ENCODE results near the gene BMPR1A.
"Not testable (repeated sequence)": the region's sequence is repeated elsewhere in the genome, so short reads cannot be mapped to it uniquely, and the experiment has no call there.

BMPR1A gene

DNA sequence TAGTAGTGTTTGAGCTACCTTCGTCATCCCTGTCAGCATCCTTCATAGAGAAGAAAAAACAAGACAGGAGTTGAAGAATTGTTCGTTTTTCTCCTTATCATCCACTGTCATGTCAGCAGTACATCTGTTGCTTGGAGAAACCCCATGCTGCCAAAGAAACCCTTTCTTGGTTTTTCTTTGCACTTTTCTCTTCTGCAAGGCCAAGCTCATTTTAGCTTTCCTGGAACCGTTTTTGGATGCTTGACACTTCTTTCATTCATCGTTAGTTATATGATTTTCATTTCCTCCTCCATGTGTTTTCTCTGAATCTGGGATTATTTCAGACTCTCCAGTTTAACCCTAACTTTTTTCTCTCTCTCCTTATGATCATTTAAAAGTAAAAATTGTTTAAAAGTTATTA lies 142.1 kb downstream of the BMPR1A start:
- no peak for DNase-seq

DNA sequence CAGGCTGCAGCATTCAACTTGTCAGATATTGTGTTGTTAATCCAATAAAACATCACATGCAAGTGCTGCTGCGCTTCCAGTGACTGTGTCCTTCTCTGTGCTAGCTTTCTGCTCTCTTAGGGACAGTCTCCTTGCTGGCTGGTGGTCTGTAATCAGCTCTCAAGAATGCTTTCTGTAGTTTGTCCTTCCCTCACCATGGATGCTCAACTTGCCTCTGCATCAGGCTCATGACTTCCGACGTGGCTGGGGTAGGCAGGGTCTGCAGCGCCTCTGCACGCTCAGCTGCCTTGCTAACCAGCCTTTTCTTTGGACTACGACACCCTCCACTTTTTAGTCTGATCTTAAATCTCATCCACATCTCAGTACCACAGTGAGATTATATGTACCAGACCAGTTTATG lies 142.7 kb downstream of the BMPR1A start:
- no peak for DNase-seq

DNA sequence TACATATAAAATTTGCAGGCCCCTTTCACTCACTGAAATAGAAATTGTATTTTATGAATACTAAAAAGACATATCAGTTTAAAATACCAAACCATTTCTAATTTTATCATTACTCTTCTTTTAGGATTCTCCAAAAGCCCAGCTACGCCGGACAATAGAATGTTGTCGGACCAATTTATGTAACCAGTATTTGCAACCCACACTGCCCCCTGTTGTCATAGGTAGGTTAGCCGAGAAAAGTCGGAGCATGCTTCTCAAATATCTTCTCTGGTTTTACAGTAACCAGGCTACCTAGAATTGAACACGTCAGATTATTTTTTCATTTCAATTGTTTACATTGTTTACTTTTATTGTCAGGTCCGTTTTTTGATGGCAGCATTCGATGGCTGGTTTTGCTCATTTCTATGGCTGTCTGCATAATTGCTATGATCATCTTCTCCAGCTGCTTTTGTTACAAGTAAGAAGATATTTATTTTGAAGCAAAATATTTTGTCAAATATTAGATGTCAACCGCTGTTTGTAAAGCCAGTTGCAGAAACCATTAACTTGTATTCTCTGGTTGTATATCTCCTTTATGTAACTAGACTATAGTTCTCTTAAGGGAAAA lies 143.4 kb downstream of the BMPR1A start:
- DNase-seq: peak; percentile 18

DNA sequence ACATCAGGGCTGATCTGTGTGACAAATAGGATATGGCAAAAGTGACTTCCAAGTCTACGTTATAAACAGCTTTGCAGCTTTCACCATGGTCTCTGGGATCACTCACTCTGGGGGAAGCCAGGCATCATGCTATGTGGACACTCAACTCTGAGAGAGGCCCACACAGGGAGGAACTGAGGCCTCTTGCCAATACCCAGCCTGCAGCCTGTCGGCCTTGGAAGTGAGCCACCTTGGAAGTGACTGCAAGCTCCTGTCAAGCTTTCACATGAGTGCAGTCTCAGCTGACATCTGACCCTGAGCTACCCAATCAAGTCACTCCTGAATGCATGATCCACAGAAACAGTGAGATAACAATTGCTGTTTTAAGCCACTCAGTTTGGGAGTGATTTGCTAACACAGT lies 144.5 kb downstream of the BMPR1A start:
- DNase-seq: no peak

DNA sequence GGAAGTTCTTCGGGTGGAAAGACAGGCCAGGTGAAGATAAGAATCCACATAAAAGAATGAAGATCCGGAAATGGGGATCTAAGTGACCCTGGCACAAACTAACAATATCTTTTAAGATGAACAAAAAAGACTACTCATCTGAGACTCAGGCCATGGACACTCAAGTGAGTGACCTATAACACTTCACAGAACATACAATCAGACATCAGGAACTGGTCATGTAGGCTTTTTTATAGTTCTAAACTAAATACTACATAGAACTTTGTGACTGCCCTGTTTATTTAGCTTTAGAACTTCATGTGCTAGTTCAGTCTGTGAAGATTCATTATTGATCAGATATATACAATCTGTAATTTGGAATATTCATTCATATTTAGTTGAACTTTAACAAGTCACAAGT lies 148.2 kb downstream of the BMPR1A start:
- no peak for DNase-seq

DNA sequence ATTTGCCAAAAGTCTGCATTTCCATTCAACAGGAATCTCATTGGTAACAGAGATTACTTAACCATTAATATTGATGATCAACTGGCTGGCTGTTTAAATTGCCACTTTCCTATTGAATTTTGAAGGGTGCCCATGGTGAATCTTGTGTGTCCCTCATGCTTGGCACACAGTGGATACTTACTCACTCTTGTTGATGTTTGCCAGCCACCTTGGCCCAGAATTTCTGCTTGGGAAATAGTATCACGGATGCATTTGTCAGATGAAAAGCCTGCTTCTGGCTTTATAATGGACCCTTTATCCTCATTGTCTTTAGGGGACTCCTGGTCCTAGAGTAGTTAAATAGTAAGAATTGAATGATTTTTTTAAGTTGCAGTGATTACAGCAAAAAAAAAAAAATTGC lies 149.0 kb downstream of the BMPR1A start:
- no peak for DNase-seq

DNA sequence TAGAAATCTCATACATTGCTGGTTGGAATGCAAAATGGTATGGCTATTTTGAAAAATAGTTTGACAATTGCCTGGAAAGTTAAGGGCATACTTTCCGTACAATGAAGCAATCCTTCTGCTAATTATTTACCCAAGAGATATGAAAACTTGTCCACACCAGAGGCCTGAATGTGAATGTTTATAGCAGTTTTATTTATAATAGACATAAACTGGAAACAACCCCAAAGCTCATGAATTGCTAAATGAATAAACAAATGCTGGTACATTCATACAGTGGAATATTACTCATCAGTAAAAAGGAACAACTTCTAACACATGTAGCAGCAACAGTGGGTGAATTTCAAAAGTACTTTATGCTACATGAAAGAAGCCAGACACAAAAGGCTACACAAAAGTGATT lies 158.3 kb downstream of the BMPR1A start:
- DNase-seq: no peak

DNA sequence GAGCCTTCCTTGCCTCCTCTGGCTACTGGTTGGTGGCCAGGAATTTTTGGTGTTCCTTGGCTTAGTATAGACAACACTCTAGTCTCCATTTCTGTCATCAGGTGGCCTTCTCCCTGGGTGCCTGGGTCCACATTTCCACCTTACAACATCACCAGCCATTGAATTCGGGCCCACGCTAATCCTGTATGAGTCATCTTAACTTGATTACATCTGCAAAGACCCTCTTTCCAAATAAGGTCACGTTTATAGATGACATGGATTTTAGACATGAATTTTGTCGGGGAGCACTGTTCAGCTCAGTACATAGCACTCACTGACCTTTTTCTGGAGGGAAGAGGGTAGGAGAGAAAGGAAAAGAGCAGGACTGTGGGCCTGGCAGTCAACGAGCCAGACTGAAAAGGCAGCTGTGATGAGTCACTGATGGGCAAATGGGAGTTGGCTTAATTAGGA lies 161.6 kb downstream of the BMPR1A start:
- DNase-seq: no peak

DNA sequence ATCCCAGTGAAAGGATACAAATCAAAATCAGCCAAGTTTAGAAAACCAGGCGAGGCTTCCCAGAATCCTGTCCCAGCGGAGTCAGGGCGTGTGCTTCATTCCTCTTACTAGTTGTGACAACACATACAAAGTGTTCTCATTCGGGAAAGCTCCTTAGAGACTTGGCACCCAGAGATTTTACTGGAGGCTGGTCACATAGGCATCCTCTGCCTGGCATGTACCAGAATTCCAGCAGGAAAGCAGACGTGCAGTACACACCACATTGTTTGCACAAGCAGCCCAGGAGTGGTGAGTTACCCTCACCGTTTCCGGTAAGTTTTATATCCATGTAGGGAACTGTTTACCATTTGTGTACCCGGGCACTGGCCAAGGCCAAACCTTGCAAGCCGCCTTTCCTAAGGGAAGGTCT lies 166.1 kb downstream of the BMPR1A start:
- no peak for DNase-seq

DNA sequence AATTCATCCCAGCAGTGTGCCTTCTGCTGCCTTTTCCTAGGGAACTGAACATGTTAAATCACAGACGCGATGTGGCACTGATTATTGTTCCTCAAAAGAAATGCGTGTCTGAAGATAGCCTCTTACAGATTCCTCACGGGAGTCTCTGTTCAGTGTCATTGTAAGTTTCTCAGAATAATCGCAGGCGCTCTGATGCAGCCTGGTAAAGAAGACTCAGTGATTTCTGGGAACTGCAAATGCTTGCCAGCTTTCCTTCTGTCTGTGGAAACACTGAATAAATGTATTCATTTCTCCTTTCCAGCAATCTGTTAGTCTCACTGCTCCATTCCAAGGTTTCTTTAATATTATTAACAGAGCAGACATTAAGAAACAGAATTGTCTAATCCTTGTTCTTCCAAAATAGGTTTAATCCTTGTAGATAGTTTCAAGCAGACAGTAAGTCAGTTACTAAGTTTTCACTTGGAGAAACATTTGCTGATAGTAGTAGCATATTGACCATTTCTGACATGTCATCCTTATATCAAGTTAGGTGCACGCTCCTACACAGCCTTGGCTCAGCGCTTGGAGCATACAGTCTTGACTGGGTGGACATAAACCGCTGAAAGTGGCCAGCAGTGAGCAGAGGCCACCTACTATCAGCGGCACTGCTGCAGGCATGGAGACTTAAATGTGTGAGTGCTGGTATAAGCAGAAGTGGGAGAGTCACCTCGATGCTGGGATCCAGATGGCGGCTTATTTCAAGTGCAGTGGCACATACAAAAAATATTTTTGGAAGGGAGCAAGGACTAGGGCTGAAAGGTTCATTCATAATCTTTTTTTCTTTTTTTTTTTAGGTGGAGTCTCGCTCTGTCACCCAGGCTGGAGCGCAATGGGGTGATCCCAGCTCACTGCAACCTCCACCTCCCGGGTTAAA lies 173.3 kb downstream of the BMPR1A start:
- no peak for DNase-seq

DNA sequence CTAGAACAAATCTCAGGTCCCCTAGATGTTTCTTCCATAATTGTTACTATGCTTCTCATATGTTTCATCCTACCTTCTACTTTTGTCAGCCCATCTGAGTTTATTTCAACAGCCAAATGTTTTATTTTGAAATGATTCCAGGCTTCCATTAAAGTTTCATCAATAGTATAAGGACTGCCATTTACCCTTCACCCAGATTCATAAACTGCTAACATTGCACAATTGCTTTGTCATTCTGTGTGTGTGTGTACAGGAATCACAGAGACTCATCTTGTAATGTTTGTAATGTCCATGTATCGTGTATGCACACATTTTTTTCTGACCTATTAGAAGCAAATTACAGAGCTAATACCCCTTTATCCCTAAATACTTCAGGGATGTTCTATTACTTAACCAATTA lies 175.5 kb downstream of the BMPR1A start:
- no peak for DNase-seq

DNA sequence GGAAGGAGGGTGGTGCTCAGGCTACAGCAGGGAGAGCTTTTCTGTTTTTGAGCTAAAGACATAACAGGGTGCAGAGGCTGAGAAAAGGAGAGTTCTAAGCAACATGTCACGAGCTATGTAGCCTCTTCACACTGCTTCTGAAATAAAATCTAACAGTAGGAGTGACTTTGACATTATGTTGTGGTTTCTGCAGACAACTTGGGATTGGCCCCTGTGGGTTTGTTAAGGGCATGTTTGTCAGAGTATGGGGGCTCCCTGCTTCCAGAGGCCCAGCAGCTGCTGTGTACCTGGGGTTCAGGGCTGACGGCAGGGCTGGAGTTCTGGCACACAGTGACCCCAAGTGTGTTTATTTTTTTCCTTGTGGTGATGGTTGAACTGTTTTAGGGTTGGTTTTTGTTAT lies 176.3 kb downstream of the BMPR1A start:
- DNase-seq: no peak

DNA sequence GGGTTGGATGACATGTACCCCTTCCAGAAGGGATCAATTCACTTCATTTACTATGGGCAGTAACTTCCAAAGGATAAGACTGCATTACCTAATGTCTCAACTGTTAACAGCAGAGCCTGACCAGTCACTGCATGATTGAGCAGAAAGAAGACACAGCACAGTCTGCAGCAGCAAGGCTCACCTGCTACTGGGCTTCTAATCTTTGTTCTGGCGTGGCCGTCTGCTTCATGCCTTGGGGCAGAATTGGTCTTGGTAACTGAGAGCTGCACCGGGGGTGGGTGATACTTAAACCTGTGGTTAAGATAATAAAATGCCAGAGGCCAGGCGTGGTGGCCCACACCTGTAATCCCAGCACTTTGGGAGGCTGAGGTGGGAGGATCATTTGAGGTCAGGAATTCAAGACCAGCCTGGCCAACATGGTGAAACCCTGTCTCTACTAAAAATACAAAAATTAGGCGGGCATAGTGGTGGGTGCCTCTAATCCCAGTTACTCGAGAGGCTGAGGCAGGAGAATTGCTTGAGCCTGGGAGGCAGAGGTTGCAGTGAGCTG lies 177.8 kb downstream of the BMPR1A start:
- not testable (repeated sequence) for DNase-seq

DNA sequence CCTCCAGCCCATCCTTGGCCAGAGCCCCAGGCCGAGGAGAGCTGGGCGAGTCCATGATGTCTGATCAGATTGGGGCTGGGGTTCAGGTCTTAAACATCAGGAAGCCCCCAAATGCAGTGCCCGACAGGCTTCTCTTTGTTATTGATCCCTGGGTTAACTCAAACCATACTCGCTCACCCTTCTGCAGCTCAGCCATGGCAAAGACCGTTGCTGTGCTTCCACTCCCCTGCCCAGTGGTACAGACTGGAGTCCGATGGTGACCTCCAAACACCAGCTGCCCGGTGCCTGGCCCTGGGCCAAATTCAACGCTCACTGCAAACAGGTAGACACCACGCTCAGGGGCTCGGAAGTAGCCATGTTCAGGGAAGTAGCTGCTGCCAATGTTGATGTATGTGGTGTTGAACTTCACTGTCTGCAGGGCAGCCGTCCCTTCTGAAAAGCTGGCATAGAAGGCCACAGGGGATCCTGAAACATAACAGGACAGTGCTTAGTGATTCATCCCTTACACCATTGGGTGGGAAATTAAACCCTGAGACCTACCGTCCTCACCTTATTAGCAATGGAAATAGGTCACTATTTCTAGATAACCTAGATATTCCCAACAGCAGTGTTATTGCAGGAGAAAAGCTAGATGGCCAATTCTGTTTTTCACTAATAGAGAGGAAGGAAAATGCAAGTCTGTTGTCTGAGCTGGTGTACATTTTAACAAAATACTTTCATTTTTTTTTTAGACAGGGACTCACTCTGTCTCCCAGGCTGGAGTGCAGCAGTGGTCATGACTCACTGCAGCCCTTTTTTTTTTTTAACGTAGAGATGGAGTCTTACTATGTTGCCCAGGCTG lies 180.5 kb downstream of the BMPR1A start:
- no peak for DNase-seq

DNA sequence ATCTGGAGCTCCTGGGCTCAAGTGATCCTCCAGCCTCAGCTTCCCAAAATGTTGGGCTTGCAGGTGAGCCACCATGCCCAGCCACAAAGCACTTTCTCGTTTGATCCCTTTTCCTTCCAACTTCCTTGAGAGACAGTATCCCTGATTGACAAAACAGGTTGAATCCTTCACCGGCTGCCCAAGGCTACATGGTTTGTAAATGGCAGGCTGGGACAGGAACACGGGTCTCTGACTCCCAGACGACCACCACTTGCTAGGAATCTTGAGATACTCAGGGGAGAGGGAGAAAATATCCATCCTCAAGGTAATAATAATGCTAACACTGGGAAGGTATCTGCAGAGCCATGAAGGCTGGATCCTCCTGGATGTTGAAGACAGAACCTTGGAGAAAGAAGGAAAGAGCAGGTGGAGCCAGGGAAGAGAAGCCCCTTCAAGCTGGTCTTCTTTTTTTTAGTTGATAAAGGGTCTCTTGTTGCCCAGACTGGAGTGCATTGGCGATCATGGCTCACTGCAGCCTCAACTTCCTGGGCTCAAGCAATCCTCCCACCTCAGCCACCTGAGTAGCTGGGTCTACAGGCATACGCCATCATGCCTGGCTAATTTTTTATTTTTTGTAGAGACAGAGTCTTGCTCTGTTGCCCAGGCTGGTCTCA lies 181.2 kb downstream of the BMPR1A start:
- no peak for DNase-seq

DNA sequence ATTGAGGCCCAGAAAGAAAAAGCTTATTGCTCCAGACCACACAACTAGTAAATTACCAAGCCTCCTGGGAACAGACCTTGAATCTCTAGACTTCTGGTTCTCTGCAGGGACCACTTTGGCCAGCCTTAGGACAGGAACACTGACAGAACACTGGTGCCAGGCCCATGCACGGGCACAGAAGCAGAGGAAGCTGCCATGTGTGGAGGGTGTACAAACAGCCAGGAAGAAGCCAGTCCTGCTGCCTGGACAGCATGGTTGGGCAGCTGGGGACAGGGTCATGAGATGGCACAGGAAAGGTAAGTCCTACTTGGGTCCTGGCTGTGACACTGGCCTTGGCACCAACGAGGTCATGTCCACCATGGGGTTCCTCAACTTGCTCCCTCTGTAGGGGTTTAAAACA lies 181.8 kb downstream of the BMPR1A start:
- no peak for DNase-seq

DNA sequence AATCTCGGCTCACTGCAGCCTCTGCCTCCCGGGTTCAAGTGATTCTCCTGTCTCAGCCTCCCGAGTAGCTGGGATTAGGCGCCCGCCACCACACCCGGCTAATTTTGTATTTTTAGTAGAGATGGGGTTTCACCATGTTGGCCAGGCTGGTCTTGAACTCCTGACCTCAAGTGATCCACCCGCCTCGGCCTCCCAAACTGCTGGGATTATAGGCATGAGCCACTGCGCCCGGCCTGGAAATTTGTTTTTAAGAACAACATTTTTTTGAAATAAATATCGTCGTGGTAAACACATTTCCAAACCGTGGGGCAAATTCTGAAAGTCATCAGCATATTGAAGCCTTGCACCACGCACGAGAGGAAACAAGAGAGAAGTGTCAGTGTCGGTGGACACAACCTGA lies 183.7 kb downstream of the BMPR1A start:
- DNase-seq: not testable (repeated sequence)

DNA sequence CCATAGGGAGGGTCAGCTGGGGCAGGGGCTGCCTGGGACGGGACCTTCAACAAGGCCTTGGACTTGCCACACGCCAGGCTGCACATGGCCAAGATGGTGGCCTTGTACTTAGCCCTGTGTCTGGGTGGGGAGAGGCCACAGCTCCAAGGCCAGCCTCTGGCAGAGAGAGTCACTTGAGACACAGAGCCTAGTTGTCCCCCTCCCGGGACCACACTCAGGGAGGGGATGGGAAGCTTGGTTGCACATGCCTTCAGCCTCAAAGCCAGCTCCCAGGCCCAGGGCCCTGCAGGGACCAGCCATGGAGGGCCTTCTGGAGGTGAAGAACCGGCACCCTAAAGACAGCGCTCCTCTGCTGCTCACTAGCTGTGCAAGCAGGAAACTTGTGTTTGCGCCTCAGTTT lies 184.3 kb downstream of the BMPR1A start:
- DNase-seq: no peak

DNA sequence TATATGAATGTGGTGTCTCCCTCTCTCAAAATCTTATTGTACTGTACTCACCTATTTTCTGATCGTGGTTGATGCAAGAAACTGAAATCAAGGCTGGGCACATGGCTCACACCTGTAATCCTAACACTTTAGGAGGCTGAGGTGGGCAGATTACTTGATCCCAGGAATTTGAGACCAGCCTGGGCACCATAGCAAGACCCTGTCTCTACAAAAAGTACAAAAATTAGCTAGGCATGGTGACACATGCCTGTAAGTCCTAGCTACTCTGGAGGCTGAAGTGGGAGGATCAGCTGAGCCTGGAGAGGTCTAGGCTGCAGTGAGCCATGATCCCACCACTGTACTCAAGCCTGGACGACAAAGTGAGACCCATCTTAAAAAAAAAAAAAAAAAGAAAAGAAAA lies 185.0 kb downstream of the BMPR1A start:
- no peak for DNase-seq

DNA sequence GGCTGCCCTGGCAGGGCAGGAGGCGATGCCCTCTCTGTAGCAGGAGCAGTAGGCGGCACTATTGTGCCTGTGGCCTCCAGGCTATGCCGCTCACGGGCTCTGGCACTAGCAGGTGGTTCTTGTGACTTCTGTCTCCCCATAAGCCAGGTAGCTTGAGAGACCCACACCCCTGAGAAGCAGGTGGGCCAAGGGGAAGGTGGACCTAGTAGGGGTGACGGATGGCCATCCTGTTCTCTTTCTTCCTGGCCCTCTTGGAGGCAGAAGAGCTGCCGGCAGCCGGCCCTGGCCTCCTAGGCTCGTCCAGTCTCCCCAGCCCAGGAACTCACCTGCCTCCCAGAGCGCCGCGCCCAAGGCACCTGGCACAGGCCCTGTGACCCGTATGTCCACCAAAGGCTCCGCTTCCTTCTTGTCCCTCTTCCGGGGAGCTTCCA lies 185.6 kb downstream of the BMPR1A start:
- no peak for DNase-seq

DNA sequence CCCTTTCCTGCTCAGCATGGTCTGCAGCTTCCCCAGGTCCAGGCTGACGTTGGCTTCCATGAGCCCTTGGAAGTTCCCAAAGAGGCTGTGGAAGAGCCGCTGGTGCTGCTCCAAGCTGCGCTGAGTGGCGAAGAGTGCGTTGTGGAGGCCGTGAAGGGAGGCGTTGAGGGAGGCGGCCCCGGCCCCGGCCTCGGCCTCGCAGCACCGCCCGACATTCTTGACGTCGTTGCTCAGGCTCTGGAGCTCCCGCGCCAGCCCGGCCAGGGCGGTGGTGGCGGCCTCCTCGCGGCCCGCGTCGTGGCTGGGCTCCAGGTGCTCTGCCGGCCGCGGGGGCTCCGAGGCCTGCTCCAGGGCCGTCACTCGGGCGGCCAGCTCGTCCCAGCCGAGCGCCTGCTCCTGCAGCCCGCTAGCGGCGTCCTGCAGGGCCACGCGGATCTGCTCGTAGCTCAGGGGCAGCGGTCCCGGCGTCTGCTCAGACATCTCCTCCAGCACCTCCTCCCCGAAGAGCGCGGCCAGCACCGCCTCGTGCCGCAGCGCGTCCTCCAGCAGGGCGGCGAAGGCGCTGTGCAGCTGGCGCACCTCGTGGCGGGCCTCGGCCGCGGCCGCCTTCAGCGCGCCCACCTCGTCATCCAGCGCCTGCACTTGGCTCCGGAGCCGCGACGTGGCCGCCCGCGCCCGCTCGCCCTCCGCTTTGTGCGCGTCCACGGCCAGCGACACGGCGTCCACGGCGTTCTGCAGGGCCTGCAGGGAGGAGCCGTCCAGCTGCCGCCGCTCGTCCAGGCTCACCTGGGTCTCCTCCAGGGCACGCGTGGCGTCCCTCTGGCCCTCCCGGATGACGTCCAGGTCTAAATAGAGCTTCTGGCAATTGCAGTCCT lies 186.3 kb downstream of the BMPR1A start:
- DNase-seq: no peak
